NOMO-1 treated with dmso at 0.1 percent for 144 hours (cell line): ENCODE data around the gene ZDHHC11B.
"Not testable (repeated sequence)": the region's sequence is repeated elsewhere in the genome, so short reads cannot be mapped to it uniquely, and the experiment has no call there.

Experiments used
- DNase-seq: peaks from one replicate; lab custom pipeline; 2025; ENCODE audit not compliant: unreplicated experiment; lab: John Stamatoyannopoulos, UW

The ZDHHC11B gene

GRCh38 chr5:770585-770984, 13.9 kb downstream of the ZDHHC11B start:
- DNase-seq, result not testable (repeated sequence)

GRCh38 chr5:769485-770145, 14.9 kb downstream of the ZDHHC11B start:
- DNase-seq, result not testable (repeated sequence)

GRCh38 chr5:766666-767431, 17.7 kb downstream of the ZDHHC11B start:
- no peak for DNase-seq

- no peak for DNase-seq
Observed at GRCh38 chr5:765948-766631, 18.4 kb downstream of the ZDHHC11B start.

- DNase-seq, result no peak
Observed at GRCh38 chr5:763998-764781, 20.3 kb downstream of the ZDHHC11B start.

- DNase-seq, result no peak
Observed at GRCh38 chr5:763397-763796, 21.1 kb downstream of the ZDHHC11B start.

- not testable (repeated sequence) for DNase-seq
Observed at GRCh38 chr5:762996-763395, 21.5 kb downstream of the ZDHHC11B start.

GRCh38 chr5:761854-762710, 22.4 kb downstream of the ZDHHC11B start:
- DNase-seq, result no peak

- DNase-seq, result no peak
Observed at GRCh38 chr5:761059-761771, 23.3 kb downstream of the ZDHHC11B start.

- no peak for DNase-seq
Observed at GRCh38 chr5:760363-761058, 24.0 kb downstream of the ZDHHC11B start.

- DNase-seq, result no peak
Observed at GRCh38 chr5:759781-760362, 24.7 kb downstream of the ZDHHC11B start.

GRCh38 chr5:759111-759751, 25.3 kb downstream of the ZDHHC11B start:
- no peak for DNase-seq

- DNase-seq, result no peak
Observed at GRCh38 chr5:758698-759053, 25.9 kb downstream of the ZDHHC11B start.

GRCh38 chr5:757931-758697, 26.4 kb downstream of the ZDHHC11B start:
- no peak for DNase-seq

- DNase-seq, result no peak
Observed at GRCh38 chr5:757346-757930, 27.1 kb downstream of the ZDHHC11B start.

- DNase-seq, result no peak
Observed at GRCh38 chr5:756865-757345, 27.6 kb downstream of the ZDHHC11B start.

- no peak for DNase-seq
Observed at GRCh38 chr5:756171-756570, 28.4 kb downstream of the ZDHHC11B start.
